HG03521 (cell line): Measurements from ENCODE around the gene ELOVL5.
"Not testable (repeated sequence)": the region's sequence is repeated elsewhere in the genome, so short reads cannot be mapped to it uniquely, and the experiment has no call there.

ENCODE experiments used
- ATAC-seq: cut with Tn5 transposase; IDR thresholded peaks from one replicate; pipeline ENCODE4 v1.9.1; 2021; ENCODE audit warnings: mild to moderate bottlenecking, moderate library complexity; ENCODE audit not compliant: unreplicated experiment

ELOVL5 gene

DNA sequence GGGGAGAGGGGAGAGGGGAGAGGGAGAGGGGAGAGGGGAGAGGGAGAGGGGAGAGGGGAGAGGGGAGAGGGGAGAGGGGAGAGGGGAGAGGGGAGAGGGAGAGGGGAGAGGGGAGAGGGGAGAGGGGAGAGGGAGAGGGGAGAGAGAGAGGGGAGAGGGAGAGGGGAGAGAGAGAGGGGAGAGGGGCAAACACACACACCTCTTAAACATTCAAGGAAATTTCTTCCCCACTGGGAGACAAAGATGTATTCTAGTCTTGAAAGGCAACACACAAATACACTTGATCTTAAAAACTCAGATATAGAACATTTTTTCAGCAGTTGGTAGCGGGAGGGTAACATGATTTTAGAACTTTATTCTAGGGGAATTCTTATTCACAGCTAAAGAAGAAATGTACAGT is 42.5 kb downstream of the ELOVL5 start:
- ATAC-seq: not testable (repeated sequence)

DNA sequence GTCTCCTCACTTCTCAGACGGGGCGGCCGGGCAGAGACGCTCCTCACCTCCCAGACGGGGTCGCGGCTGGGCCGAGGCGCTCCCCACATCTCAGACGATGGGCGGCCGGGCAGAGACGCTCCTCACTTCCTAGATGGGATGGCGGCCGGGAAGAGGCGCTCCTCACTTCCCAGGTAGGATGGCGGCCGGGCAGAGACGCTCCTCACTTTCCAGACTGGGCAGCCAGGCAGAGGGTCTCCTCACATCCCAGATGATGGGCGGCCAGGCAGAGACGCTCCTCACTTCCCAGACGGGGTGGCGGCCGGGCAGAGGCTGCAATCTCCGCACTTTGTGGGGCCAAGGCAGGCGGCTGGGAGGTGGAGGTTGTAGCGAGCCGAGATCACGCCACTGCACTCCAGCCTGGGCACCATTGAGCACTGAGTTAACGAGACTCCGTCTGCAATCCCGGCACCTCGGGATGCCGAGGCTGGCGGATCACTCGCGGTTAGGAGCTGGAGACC is 43.2 kb downstream of the ELOVL5 start:
- not testable (repeated sequence) for ATAC-seq

DNA sequence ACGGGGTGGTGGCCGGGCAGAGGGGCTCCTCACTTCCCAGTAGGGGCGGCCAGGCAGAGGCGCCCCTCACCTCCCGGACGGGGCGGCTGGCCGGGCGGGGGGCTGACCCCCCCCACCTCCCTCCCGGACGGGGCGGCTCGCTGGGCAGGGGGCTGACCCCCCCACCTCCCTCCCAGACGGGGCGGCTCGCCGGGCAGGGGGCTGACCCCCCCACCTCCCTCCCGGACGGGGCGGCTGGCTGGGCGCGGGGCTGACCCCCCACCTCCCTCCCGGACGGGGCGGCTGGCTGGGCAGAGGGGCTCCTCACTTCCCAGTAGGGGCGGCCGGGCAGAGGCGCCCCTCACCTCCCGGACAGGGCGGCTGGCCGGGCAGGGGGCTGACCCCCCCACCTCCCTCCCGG is 43.8 kb downstream of the ELOVL5 start:
- ATAC-seq: not testable (repeated sequence)

DNA sequence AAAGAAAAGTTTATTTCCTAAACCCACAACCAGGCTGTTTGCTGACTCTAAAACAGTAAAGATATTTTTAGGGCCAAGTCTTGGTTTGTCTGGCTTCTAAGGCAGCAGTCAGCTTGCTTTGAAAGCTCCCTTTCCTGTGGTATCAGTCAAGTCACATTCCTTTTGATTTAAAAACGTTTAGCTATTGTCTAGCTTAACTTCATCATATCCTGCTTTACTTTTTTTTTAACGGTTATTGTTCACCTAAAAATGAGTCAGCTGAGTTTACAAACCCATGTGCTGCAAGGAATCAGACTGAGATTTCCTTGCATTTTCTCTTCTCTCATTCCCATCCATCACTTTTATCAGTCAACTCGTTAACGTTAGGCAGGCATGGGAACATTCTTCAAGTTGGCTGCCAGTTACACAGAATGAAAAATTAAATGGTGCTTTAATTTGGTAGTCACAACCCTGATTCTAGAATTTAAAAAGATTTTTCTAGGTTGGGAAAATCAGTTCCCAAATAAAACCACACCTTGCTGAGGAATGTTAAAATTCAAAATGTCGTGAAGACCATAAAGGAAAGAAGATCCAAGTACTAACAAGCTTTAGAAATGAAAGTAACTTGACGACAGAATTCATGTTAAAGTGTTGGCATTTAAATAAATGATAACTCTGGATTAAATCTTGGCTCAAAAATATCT is 45.9 kb downstream of the ELOVL5 start:
- ATAC-seq: no peak

DNA sequence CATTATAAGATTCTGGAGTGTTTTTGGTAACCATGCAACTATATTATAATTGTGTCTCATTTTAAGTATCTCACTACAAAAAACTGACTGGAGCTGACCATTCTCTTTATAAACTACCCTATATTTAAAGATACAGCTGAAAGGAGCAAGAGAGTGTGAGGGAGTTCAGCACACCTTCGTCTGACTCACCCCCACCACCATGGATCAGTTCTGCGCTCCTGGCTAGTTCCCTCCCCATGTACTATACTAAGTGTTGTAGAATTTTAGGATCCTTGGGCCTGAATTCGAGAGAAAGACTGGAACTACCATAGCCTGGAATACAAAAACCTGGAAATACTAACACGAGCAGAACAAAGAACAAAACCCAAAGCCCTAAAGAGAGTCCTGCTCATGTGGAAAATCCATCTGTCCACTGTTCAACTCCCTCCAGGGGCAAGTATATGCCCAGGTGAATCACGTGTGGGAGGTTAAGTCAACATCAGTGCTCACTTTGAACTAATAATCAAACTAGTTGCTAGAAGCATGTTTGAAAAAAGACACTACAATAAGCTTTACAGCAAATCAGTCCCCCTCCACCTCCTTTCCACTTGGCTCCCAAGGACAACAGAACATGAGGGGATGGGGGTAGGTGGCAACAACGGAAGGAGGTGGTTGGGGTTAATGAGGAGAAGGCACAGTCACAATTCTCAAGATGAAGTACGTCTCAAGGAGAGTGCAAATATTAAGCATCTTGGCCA is 46.8 kb downstream of the ELOVL5 start:
- no peak for ATAC-seq

GRCh38 chr6:53300656-53301551 is 47.8 kb downstream of the ELOVL5 start:
- no peak for ATAC-seq

GRCh38 chr6:53299331-53300005 is 49.3 kb downstream of the ELOVL5 start:
- ATAC-seq: no peak

DNA sequence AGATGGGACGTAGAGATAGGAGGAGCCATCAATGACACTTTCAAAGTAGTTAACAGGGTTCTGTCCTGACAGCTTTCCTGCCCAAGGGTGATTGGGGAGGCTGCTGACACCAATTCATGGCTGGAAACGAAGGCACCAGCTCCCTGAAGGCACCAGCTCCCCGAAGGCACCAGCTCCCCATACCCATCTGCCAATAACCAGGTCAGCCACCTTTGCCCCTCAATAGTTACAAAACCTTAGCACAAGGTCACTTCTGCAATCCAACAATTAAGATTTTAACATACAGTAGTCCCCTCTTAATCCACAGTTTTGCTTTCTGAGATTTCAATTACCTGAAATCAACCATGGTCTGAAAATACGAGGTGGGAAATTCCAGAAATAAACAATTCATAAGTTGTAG is 51.7 kb downstream of the ELOVL5 start:
- no peak for ATAC-seq

- ATAC-seq: no peak
Observed at GRCh38 chr6:53295176-53295575, 53.6 kb downstream of the ELOVL5 start.

- ATAC-seq: no peak
Observed at GRCh38 chr6:53294611-53295010, 54.1 kb downstream of the ELOVL5 start.

DNA sequence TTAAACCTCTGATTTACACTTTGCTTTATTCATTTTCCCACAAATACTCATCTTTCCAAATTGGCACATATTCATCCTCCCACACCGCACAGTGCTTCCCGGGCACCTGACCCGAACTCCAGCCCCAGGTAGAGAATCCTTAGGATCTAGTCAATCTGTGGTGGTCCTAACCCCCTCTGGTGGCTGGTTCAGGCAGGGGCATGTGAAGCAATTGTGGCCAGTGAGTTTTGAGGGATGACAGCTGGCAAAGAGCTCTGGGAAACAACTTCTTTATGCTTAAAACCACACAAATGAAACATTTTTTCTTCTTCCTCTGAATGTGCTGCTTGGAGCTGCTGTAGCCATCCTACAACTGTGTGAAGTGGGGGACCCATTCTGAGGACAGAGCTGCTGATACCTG is 54.7 kb downstream of the ELOVL5 start:
- no peak for ATAC-seq

DNA sequence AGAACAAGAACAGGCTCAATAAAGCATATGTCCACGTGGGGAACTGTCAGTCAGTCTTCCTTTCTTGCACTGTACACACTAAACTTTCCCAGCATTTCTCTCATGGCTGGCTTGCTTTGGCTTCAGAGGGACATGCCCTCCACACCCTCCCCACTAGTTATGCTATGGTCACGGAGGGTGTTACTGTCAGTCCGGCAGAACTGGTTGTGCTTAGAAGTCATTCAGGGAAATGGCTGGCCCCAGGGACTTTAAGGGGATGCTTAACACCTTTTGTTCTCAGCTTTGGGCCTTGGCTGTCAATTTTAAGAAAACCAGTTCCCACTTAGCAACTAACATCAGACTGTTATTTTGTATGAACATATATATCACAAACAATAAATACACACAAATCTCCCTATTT is 55.1 kb downstream of the ELOVL5 start:
- ATAC-seq: no peak

GRCh38 chr6:53290537-53291510 is 57.9 kb downstream of the ELOVL5 start:
- no peak for ATAC-seq

- no peak for ATAC-seq
Observed at GRCh38 chr6:53287336-53288225, 61.2 kb downstream of the ELOVL5 start.

GRCh38 chr6:53284901-53285300 is 63.8 kb downstream of the ELOVL5 start:
- peak; percentile 58 for ATAC-seq

DNA sequence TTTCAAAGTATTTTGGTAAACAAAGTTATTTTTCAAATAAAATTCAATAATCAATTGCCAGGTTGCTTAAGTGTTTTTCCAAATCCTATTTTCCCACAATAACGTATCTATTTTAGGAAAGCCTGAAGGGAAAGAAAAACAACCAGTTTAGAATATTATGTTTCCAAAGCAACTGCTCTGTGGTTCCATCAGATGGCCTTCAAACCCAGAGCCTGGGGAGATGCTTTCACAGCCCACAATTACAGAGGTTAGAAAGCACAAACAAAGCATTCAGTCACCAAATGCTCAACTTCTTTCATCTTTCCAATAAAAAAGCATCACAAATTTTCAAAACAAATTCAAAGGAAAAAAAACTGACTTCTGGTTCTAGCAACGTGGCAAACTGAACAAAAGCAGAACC is 66.0 kb downstream of the ELOVL5 start:
- no peak for ATAC-seq

- no peak for ATAC-seq
Observed at GRCh38 chr6:53282234-53282633, 66.5 kb downstream of the ELOVL5 start.

DNA sequence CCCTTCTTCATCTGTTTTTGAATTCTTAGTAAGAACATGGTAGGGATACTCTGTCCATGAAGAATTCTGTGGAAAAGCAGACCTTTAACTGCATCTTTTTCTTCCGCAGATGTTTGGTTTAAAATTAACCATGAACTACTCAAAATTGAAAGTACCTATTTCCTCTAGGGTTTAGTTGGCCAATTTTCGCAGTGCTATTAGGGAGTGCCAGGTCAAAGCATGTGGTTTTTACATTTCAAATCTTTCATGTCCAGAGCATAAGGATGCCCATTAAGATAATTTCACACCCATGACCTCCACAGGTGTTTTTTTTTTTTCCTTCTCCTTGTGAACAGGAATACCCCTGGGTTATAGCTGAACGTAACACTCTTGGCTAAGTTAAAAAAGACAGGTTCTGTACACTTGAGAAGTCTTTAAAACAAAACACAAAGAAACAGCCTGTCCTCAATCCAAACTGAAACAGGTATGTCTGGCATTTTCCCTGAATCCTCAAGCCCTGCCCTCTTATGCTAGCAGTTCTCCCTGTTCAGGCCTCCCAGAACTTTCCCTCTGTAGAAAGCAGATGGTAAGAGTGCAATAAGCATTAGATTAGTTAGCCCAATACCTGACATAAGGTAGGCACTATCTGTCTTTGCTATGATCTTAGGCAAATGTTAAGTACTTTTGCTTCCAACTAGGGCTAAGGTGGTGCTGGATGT is 67.1 kb downstream of the ELOVL5 start:
- ATAC-seq: no peak
